ENCODE data around the gene FGGY. TPM values are rescaled to one million over a fixed set of nuclear protein-coding genes. Genes with fewer than 3 reads are reported as not detected.

Gene FGGY
- total RNA-seq, 2 donors from 2014 or later, result 12.2 to 17.4 TPM

DNA sequence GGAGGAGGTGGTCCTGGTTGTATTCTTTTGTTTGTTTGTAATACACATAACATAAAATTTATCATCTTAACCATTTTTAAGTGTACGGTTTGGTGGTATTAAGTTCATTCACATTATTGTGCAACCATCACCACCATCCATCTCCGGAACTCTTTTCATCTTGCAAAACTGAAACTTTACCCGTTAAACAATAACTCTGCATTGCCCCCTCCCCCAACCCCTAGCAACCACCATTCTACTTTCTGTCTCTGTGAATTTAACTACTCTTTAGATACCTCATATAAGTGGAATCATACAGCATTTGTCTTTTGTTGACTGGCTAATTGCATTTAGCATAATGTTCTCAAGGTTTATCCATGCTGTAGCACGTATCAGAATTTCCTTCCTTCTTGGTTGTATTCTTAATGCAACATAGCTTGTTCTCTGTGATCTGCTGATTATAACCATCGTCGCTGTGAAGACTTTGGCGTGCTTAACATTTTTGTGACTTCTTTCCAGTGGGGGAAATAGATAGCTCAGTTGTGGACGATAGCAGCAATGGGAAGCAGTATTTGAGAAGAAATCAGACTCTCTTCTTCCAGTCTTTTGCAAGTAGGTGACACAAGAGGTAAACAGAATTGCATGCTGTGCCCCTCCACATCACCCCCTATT lies 400.4 kb downstream of the FGGY start:
- WGBS, 2 donors, result 36 to 52% methylated on average over 8 of the region's 8 CpGs

DNA sequence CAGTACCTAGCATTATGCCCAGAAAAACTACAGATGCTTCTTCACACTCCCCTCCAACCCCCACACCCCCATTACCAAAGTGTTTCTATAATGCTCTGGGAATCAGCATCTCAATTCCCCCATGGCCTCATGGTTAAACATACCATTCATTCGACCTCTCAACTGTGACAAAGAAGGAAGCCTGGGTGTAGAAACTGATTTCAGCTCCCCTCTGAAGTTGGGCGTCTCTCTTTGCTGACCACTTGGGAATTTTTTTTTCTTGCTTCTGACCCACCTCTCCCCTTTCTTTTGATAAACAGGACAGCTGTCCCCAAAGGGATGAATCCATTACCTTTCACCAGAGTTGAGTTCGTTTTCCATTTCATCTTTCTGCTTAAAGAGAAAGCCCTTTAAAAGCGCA lies 401.5 kb downstream of the FGGY start:
- ATAC-seq (no peak), DNase-seq (no peak)
- 58 to 60% methylated on average over 4 of the region's 4 CpGs for WGBS, 2 donors
- intact Hi-C loops (cut with DNase I), result no loop called here
- TF ChIP-seq, protein P1, sequence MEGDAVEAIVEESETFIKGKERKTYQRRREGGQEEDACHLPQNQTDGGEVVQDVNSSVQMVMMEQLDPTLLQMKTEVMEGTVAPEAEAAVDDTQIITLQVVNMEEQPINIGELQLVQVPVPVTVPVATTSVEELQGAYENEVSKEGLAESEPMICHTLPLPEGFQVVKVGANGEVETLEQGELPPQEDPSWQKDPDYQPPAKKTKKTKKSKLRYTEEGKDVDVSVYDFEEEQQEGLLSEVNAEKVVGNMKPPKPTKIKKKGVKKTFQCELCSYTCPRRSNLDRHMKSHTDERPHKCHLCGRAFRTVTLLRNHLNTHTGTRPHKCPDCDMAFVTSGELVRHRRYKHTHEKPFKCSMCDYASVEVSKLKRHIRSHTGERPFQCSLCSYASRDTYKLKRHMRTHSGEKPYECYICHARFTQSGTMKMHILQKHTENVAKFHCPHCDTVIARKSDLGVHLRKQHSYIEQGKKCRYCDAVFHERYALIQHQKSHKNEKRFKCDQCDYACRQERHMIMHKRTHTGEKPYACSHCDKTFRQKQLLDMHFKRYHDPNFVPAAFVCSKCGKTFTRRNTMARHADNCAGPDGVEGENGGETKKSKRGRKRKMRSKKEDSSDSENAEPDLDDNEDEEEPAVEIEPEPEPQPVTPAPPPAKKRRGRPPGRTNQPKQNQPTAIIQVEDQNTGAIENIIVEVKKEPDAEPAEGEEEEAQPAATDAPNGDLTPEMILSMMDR (IDR thresholded peaks at IDR 0.05), result no peak
- TF ChIP-seq POLR2A (IDR thresholded peaks at IDR 0.05), result no peak
- Histone ChIP-seq H3K4me3 (no peak overlapping the region), H3K27me3 (no peaks in the 10 kb centered on the region), H3K9me3 (no peaks in the 10 kb centered on the region), H3K27ac (peak overlapping the region in 2 of 4 donors; percentile 10 to 39), H3K36me3 (replicated peaks in 1 of 2; ENCODE audit: insufficient read depth in 1 of 2, low read depth in 2 of 2) (no peaks in the 10 kb centered on the region), H3K4me1 (peaks cover 15% of the 10 kb centered on the region)

More for the DNA sequence above, 400.4 kb downstream of the FGGY start:
- TF ChIP-seq POLR2A (IDR thresholded peaks at IDR 0.05), result no peak
- TF ChIP-seq, protein P1 (IDR thresholded peaks at IDR 0.05), result no peak
- H3K9me3 ChIP-seq, result no peaks in the 10 kb centered on the region
- no peak overlapping the region for H3K4me3 ChIP-seq
- H3K36me3 ChIP-seq (replicated peaks in 1 of 2; ENCODE audit: insufficient read depth in 1 of 2, low read depth in 2 of 2), result no peaks in the 10 kb centered on the region
- H3K27me3 ChIP-seq, result no peaks in the 10 kb centered on the region
- peak overlapping the region in 2 of 4 donors; percentile 28 to 60 for H3K27ac ChIP-seq
- DNase-seq (peak in 1 of 4 donors; percentile 26), ATAC-seq (peak; percentile 18)
- peaks cover 15% of the 10 kb centered on the region for H3K4me1 ChIP-seq
- intact Hi-C loops (cut with DNase I), result no loop called here

DNA sequence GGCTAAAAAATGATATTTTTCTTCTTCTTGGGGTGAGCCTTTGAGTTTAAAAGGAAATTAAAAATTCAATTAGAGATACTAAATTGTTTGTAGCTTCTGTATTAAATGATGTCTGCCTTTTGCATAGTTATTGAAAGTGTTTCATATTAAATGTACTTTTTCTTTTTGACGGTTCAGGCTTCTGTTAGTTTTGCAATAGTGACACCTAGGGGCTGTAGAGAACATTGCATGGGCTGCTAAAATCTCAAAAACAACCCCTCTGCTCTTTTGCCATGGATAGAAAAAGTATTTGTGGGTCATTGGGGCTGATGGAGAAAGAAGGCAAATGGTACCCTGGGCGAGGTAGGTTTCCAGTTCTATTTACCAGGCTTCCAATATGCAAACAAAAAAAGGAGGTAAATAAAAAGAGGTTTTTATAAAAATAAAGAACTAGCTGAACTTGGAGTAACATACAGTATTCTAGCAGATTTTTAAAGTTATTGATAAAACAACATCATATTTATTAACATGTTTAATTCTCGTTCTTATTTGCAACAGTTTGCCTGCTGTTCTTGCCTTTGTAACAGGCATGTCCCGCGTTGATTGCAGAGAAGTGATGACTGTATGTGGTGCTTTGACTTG lies 402.4 kb downstream of the FGGY start:
- H3K4me1 ChIP-seq, result peaks cover 15% of the 10 kb centered on the region
- H3K27me3 ChIP-seq, result no peaks in the 10 kb centered on the region
- peak; percentile 23 to 42 (median 32) for DNase-seq
- WGBS, 2 donors, result 41 to 43% methylated on average over 5 of the region's 5 CpGs
- H3K9me3 ChIP-seq, result no peaks in the 10 kb centered on the region
- H3K27ac ChIP-seq, result peak overlapping the region in 1 of 4 donors; percentile 39
- ATAC-seq, result peak; percentile 75
- H3K4me3 ChIP-seq, result no peak overlapping the region
- H3K36me3 ChIP-seq (replicated peaks in 1 of 2; ENCODE audit: insufficient read depth in 1 of 2, low read depth in 2 of 2), result no peaks in the 10 kb centered on the region
- intact Hi-C loops (cut with DNase I), result no loop called here
- TF ChIP-seq, protein P1 (IDR thresholded peaks at IDR 0.05), result peak; percentile 75 to 100 (median 90)
- TF ChIP-seq POLR2A (IDR thresholded peaks at IDR 0.05), result no peak

DNA sequence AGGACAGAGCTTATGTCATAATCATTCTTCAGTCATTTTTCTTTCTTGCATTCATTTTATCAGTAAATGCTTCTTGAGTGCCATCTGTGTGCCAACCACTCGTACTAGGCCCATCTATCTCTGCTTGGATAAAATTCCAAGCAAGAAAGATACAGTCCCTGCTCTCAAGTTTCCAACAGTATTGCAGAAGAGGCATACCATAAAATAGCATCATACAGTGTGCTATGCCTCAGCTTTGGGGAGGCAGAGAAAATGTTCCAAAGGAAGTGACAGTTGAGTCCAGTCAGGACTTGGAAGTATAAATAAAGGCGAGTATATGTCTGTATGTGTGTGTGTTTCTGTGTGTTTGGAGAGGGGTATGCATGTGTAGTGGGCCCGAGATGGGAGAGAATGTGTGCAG lies 404.5 kb downstream of the FGGY start:
- Histone ChIP-seq H3K4me3 (no peak overlapping the region), H3K27me3 (no peaks in the 10 kb centered on the region), H3K27ac (no peak overlapping the region), H3K9me3 (no peaks in the 10 kb centered on the region), H3K36me3 (replicated peaks in 1 of 2; ENCODE audit: insufficient read depth in 1 of 2, low read depth in 2 of 2) (no peaks in the 10 kb centered on the region), H3K4me1 (peaks cover 15% of the 10 kb centered on the region)
- DNase-seq, result no peak
- 79 to 85% methylated on average over 3 of the region's 3 CpGs for whole genome bisulfite sequencing, 2 donors
- TF ChIP-seq, protein P1 (IDR thresholded peaks at IDR 0.05), result no peak
- no peak for TF ChIP-seq POLR2A (IDR thresholded peaks at IDR 0.05)
- intact Hi-C loops (cut with DNase I), result loop anchor here (10.0 kb wide), 2 partner anchors 407 to 957 kb away; partner anchors contain the start of gene FGGY
- no peak for ATAC-seq

All from body of pancreas (tissue), 4 donors.